NCI-H1694 (cell line): Measurements from ENCODE around the gene PPP1R3G.
"Not testable (repeated sequence)": the region's sequence is repeated elsewhere in the genome, so short reads cannot be mapped to it uniquely, and the experiment has no call there.

Source experiments
- DNase-seq: peaks from one replicate; lab custom pipeline; 2025; lab: John Stamatoyannopoulos, UW

Gene PPP1R3G

DNA sequence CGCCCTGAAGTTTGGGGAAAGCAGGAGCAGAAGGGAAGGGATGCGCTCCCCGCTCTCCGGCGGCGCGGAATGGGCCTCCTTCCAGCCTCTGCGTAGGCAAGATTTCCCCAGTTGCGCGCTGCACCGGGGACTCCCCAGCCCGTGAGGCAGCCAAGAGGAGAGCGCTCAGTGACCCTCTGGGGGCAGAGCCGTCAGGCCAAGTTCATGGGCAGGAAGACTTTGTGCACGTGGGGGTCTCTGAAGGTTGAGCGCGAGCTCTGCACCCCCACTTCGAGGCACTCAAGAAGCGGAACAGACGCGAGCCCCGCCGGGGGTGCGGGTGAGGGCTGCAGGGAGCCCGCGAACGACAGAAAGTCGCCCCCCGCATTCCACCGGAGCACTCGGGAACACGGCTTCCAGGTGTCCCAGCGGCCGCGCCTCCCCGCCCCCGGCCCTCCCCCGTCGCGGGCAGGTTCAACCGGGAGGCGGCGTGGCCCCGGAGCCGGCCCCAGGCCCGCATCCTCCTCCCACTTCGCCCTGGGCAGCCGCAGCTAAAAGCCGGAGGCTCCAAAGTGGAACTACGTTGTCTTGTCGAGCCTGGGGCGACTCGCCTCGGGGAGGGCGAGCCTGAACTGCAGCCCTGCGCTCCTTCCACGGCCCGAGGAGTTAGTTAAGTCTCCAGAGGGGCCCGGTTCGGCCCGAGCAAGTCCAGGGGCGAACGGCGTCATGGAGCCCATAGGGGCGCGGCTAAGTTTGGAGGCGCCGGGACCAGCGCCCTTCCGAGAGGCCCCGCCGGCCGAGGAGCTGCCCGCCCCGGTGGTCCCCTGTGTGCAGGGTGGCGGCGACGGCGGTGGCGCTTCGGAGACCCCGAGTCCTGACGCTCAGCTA, at the start of gene PPP1R3G:
PPP1R3G (plus strand) TSS at position 561 of the 867 bp plus-strand sequence; CDS start at position 706, 145 bp downstream.
- DNase-seq, result no peak

DNA sequence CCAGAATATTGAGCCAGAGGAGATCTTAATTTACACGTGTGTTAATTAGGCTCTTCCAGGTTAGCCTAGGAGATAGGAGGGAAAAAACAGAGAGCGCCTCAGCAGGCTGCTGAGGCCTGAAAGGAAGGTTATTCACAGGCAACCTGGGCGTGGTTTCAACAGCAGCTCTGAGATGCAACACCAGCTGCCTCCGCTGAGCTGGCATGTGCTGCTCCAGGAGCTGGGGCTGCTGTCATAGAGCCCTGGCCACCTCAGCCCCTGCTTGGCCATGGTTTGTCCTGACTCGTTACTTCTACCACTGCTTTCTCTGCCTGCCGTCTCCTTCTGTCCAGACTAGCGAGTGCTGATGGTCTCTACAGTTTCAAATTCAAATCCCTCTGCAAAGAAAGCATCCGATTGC, 48.9 kb upstream of the PPP1R3G start:
- peak; percentile 83 for DNase-seq

DNA sequence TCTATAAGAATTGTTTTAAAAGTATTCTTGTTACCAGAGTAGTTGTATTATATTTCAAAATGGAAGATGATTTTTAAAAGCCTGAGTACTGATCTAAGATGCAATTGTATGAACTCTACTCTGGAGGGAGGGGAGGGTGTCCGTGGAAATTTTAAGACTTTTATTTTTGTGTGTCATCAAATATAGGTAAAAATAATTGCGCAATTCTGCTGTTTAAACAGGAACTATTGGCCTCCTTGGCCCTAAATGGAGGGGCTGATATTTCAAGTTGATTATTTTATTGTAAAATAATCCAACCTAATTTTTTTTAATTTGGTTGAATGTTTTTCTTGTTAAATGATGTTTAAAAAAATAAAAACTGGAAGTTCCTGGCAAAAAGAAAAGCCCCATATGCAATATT, 43.2 kb upstream of the PPP1R3G start:
- no peak for DNase-seq

DNA sequence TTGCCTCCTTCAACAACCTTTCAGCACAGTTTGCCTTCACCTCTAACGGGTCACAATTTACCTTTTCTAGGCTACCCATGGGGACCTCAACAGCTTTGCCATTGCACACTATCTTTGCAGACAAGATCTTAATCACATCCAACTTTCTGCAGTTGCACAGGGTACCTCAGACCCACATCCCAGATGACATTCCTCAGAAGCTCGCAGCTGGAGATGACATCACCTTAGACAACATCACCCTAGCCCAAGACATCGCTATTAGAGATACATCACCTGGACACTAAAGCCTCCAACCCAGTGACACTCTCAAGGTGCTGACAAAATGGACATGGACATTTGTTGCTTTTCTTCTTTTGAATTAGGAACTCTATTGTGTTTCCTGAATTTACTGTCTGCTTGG, 42.7 kb upstream of the PPP1R3G start:
- DNase-seq, result no peak

DNA sequence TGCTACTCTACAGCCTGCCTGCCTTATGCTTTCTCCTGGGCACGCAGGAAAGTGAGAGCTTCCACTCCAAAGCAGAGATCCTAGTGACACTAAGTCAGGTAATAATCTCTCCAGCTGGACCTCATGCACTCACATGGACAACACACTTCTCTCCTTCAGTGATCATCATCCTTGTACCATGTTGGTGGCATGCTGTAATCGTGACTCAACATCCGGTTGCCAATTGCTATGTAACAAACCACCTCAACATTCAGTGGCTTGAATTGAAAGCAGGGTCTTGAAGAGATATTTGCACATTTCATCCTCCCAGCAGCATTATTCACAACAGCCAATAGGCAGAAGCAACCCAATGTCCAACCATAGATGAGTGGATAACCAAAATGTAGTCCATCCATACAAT, 40.3 kb upstream of the PPP1R3G start:
- no peak for DNase-seq

DNA sequence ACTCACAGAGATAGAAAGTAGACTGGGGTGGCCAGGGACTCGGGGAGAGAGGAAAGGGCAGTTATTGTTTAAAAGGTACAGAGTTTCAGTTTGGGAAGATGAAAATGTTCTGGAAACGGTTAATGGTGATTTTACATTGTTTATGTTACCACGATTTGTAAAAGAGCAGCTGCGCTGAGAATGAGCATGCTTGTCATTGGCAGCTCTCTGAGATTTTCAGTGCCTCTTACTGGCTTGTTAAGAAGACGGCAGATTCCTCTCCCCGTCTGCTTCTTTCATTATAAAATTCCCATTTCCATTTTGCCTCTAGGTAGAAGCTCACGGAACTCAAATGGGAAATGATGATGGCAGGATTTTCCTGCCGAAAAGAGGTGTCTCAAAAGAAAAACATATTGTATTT, 39.7 kb upstream of the PPP1R3G start:
- DNase-seq, result no peak

DNA sequence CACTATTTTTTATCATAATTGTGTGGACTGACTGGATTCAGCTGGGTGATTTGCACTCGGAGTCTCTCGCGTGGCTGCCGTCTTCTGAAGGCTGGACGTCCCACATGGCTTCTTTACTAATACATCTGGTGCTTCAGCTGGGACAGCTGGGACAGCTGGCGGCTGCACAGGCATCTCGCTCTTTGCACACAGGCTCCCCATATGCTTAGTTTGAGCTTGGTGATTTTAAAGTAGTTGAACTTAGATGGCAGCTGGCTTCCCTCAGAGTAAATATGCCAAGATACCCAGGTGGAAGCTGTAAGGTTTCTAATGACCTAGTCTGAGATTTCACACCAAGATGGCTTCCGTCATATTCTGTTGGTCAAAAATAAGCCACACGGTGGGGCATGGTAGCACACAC, 38.7 kb upstream of the PPP1R3G start:
- DNase-seq, result peak; percentile 8

DNA sequence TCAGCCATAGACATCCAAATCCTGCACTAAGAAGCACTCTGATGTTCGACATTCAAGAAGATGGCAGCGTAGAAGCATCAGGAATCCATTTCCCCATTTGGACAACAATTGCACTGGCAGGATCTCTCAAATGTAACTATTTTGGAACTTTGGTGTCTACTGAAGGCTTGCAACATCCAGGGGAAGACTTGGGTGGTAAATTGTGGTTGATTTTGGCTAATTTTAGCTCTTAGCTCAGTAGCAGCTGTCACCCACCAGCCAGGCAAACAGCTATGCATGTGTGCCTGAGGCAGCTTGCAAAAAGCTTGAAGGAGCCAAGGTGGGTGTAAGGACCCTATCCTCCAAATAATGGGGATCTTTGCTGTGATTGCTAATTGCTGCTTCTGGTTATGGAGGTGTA, 35.1 kb upstream of the PPP1R3G start:
- DNase-seq, result no peak

DNA sequence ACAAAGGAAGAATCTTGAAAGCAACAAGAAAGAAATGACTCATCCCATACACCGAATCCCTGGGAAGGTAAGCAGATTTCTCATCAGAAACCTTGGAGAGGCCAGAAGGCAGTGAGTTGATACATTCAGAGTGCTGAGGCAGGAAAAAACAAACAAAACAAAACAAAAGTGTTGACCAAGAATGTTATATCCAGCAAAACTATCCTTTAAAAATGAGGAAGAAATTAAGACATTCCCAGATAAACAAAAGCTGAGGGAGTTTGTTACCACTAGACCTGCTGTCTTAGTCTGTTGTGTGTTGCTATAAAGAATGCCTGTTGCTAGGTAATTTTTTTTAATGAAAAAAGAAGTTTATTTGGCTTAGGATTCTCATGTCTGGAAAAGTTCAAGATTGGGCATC, 33.7 kb upstream of the PPP1R3G start:
- DNase-seq, result no peak

DNA sequence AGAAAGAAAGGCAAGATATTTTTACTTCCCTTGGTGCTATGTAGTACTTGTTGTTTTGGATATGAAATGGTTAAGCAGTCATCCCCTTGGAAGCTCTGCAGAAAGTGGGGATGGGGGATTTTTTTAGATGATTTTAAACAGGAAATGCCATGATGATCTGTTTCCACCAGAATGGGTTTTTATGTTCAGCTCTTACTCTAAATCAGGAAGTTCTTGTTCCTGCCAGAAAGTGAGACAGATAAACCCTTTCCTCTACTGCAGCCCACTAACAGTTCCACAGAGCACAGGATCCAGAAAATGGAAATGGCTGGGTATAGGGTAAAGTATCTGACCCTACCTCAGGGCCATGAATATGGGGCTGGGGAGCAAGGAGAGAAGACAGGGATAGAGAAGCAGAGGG, 32.1 kb upstream of the PPP1R3G start:
- no peak for DNase-seq

DNA sequence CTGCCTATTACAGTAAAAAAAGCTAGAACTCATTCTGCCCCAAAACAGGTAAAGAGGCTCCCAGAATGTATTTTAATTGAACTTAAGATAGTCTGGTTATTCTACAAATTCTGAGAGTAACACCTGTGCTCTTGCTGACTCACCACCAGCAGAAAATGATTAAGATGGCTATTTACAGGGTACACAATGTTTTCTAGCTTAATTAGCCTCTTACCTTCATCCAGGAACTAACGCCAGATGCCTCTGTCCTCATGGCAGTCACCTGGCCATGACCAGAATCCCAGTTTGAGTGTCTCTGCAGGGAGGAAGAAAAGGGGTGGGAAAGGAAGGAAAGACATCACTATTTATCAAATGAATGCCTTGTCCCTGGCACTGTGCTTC, 31.3 kb upstream of the PPP1R3G start:
- no peak for DNase-seq

DNA sequence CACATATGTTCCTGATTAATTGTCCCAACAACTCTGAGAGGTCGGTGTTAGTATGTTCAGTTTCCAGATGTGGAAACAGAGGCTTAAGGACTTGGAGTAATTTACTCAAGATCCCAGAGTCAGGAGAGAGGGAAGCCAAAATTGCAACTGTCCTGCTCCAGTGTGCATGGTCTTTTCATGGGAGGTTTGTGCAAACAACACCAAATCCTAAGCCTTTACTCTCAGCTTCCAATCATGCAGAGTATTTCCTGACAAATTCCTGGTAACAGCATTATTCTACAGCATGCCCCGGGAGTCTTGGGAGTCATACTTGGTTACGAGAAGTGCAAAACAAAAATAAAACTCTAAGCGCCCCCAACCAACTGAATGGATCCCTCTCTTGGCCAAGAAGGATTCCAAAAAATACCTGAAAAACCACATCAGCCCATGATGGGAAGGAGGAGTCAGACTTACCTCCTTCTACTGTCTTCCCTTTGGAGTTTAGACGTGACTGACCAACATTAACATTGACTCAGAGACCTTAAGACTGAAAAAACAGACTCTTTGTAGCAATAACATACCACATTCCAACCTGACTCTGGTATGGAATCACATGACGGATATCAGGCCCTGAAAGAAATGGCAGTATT, 30.8 kb upstream of the PPP1R3G start:
- no peak for DNase-seq

DNA sequence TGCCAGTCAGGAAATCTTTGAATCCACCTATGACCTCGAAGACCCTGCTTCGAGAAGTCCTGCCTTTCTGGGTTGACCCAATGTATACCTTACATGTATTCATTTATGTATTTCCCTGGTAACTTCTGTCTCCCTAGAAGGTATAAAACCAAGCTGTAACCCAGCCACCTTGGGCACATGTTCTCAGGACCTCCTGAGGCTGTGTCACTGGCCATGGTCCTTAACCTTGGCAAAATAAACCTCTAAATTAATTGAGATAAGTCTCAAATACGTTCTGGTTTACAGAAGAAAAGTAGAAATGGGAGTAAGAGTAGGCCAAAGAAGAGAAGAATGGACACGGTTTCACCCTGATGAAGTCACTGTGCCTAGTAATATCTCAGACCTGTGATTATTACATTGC, 30.0 kb upstream of the PPP1R3G start:
- DNase-seq, result no peak

DNA sequence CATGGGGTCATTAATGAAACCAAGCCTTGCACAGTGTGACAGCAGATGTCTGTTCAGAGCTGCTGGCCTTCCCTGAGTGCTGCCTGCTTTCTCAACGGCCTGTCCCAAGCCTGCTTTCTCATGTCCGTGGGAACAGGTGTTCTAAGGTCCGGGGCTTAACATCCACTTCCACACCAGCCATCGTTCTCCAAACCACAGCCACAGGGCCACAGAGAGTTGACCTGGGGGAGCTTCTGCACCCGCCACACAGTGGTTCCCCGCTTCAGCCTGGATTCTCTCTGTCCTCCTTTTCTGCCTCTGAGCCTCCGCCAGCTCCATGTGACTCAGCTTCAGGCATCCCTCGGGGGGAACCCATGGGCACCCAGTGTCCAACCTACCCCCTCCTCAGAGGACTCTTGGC, 26.9 kb upstream of the PPP1R3G start:
- DNase-seq, result no peak

DNA sequence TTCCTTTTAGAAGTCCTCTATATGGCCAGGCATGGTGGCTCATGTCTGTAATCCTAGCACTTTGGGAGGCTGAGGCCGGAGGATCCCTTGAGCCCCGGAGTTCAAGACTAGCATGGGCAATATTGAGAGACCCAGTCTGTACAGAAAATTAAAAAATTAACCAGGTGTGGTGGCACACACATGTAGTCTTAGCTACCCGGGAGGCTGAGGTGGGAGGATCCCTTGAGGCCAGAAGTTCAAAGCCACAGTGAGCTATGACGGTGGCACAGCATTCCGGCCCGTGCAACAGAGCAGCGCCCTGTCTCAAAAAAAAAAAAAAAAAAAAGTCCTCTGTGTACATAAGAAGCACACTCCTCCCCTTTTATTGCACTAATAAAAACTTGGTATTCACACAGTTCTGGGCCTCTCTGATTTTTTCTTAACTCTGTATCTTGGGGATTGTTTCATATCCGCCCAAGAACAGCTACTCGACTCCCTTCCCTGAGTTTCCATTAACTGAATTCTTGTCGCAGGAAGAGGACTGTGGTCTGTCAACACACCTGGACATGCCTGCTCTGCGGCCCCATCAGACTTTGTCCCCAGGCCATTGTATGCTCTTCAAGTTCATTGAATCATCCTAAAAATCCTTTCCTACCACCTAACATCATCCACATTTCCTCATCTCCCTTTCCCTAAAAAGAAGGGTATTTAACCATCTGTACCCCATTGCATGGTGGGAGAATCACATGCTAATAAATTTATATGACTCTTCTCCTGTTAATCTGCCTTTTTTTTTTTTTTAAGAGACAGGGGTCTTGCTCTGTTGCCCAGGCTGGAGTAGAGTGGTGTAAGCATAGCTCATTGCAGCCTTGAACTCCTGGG, 25.9 kb upstream of the PPP1R3G start:
- DNase-seq, result no peak

DNA sequence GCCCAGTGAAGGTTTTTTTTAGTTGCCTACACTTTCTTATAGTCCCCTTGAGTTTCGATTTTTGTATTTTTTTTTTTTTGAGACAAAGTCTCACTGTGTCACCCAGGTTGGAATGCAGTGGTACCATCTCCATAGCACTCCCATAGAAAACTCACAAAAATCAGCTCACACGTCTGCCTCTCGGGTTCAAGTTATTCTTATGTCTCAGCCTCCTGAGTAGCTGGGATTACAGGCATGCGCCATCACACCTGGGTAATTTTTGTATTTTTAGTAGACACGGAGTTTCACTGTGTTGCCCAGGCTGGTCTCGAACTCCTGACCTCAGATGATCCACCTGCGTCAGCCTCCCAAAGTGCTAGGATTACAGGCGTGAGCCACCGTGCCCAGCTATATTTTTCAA, 24.7 kb upstream of the PPP1R3G start:
- DNase-seq, result not testable (repeated sequence)

DNA sequence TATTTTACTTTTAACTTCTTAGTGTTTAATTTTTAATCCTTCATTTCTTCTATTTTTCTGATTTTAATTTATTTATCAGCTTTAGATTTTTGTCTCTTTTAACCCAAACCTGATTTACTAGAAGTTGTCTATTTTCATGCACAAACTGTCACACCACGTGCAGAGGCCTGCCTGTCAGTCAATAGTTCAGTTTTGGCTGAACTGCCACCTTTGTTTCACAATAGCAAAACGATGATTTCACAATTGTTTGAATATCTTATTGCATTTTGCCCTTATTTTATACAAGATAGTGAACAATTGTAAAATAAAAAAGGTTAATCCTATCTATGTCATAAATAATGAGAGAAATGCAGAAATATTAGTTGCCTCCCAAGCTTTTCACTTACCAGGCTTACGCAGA, 24.0 kb upstream of the PPP1R3G start:
- DNase-seq, result no peak

DNA sequence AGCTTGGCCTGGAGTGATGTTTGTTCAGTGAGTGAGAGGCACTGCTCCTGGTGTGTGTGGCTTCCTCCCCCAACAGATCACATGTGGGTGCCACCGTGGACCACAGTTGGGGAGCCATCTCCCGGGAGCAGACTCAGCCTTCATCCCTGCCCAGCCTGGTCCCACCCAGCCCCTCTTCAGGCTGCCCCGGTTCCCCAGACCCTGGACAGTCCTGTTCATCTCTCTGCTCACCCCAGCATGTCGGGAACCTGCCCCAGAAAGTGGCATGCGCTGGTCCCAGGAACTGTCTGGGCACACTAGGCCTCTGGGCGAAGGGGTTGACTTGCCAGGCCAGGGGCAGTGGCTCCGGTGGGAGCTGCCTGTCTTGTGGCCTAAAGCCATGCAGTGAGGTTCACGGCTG, 21.5 kb upstream of the PPP1R3G start:
- no peak for DNase-seq

DNA sequence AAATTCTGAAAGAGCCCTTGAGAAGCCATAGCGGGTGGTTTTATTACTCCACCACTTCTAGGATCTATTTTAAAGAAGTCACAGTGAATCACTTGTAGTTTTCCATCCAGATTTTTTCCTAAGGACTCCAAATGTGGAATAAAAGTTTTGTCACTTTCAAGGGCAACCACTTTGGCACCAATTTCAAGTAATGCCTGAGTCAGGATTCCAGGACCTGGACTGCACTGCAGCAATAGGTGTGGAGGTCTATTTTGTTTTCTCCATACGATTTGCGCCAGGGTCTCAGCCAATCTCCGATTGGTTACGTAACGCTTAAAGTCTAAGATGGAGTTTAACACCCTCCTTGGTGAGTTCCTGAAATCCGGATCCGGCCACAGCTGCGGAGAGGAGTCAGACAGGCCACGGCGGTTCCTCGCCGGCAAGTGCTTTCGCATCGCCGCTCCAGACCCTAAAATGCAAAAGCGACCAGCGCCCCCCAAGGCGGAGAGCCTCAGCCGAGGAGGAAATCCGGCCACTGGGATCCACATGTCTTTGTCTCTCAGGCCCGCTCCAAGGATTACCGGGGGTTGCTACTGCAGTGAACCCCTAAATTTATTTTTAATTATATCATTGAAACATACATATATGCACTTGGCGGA, 18.6 kb upstream of the PPP1R3G start:
- DNase-seq, result no peak

DNA sequence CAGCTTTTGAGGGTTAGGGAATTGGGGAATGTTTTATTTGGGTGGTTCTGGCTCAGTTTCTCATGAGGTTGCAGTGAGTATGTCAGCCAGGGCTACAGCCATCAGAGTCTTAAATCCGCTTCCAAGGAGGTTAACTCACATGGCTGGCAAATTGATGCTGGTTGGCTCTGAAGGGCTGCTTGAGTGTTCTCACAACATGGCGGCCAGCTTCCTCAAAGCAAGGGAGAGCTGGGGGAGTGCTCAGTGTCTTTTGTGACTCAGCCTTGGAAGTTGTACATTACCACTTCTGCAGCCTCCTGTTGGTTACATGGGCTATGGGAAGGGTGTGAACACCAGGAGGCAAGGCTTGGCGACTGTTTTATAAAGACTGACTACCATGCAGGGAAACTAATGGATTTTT, 17.8 kb upstream of the PPP1R3G start:
- DNase-seq, result no peak

DNA sequence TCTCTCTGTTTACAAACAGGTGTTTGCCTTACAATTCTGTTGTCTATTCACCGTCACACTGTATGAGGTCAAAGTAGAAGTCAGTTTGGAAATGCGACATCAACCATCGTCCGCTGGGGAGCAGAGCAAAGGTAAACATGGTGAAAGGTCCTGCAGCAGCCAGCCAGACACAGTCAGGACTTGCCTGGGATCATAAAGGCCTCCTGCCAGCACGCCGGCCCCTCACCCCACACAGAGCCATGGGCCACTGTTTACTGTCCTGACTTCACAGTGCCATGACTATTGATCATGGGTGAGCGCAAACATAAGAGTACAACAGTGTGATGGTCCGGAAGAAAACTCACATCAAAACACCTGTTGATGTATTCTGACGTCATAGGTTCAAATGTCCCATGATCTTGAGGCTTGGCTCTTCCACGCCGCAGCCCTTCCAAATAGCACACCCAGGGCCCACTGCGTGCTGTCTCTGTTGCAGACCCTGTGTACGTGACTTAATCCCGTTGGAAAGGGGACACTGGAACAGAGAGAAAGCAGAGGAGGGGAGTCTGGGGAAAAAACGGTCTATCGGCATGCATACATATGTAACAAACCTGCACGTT, 16.9 kb upstream of the PPP1R3G start:
- no peak for DNase-seq

DNA sequence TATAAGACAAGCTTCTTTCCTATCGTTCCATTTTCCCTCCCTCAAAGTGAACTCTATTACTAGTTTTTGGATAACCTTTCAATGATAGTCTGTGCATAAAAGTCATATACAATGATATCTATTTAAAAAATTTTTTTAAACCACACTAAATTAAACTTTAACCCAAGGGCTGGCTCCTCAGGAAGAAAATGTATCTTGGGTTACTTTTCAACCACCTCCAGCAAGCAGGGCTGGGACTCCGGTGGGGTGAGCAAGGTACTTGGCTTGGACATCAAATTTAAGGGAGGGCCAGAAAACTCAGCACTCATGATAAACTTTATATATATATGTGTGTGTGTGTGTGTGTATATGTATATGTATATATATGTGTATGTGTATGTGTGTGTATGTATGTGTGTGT, 13.9 kb upstream of the PPP1R3G start:
- DNase-seq, result no peak
